Measurements from ENCODE around the gene MIA3. TPM values are rescaled to one million over a fixed set of nuclear protein-coding genes. Genes with fewer than 3 reads are reported as not detected.

The MIA3 gene
- total RNA-seq, 1 donor from 2014 or later: 22.8 TPM

DNA sequence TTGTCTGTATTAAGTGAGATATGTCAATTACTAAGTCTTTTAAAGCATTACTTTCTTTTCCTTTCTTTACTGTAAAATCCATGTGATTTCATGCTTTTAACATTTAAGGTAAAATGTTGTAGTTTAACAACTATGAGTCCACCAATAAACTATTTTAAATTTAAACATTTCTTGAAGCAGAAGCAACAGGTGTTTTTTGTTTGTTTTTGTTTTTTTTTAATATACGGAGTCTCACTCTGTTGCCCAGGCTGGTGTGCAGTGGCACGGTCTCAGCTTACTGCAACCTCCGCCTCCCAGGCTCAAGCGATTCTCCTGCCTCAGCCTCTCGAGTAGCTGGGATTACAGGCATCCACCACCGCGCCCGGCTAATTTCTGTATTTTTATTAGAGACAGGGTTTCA is 78.8 kb downstream of the MIA3 start:
- H3K4me1 ChIP-seq: no peaks in the 10 kb centered on the region
- no peak for DNase-seq (ENCODE audit: low spot score in 2 of 2)
- no peak for TF ChIP-seq CTCF (IDR thresholded peaks at IDR 0.05)
- no peaks in the 10 kb centered on the region for H3K27me3 ChIP-seq
- no peak overlapping the region for H3K4me3 ChIP-seq
- peaks cover 13 to 31% of the 10 kb centered on the region in 2 donors for H3K36me3 ChIP-seq
- intact Hi-C loops (cut with DNase I): no loop called here
- H3K9me3 ChIP-seq: no peaks in the 10 kb centered on the region
- no peak overlapping the region for H3K27ac ChIP-seq

- H3K27ac ChIP-seq: no peak overlapping the region
- DNase-seq (ENCODE audit: low spot score in 2 of 2): no peak
- H3K4me3 ChIP-seq: no peak overlapping the region
- intact Hi-C loops (cut with DNase I): no loop called here
- H3K27me3 ChIP-seq: no peaks in the 10 kb centered on the region
- no peaks in the 10 kb centered on the region for H3K9me3 ChIP-seq
- no peak for TF ChIP-seq CTCF (IDR thresholded peaks at IDR 0.05)
- no peaks in the 10 kb centered on the region for H3K4me1 ChIP-seq
- H3K36me3 ChIP-seq: peaks cover 17 to 31% of the 10 kb centered on the region in 2 donors
These were observed 79.3 kb downstream of the MIA3 start for GRCh38 chr1:222697203-222697602.

DNA sequence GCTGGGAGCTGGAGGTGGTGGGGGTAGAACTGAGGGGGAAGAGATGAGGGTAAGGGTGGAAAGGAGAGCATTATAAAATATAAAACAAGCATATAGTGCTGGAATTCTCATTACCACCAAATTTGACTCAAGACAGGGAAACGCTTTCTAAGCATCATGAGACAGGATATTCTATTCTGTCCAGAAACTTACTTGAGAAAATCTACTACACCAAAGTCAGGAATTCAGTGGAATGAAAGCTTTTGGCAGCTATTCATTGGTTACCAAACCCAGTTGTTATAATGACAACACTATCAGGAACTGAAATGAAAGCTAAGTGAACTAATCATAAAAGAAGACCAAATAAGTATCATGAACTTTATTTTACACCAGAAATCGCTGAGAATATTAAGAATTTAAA is 79.9 kb downstream of the MIA3 start:
- H3K27me3 ChIP-seq: no peaks in the 10 kb centered on the region
- H3K4me3 ChIP-seq: no peak overlapping the region
- H3K4me1 ChIP-seq: no peaks in the 10 kb centered on the region
- no peak for TF ChIP-seq CTCF (IDR thresholded peaks at IDR 0.05)
- no peak for DNase-seq (ENCODE audit: low spot score in 2 of 2)
- no peaks in the 10 kb centered on the region for H3K9me3 ChIP-seq
- intact Hi-C loops (cut with DNase I): no loop called here
- peaks cover 23 to 32% of the 10 kb centered on the region in 2 donors for H3K36me3 ChIP-seq
- peak overlapping the region in 1 of 2 donors; percentile 28 for H3K27ac ChIP-seq

DNA sequence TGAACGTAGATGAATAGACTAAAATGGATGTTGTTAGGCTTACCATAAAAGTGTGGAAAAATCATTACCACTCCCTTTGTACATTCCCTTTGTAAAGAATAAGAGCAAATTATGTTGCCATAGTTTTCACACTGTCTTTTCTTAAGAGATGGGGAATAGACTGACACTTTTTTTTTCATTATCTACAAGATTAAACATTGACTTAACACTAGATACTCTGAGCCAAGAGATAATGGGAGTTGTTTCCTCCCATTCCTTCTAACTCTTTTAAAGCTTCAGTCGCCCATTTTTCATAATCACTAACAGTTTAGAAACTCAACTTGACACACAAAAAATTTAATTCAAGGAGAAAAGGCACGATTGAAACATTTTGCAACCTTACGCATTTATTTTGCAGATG is 84.3 kb downstream of the MIA3 start:
- intact Hi-C loops (cut with DNase I): no loop called here
- Histone ChIP-seq H3K27ac (no peak overlapping the region), H3K27me3 (no peaks in the 10 kb centered on the region), H3K36me3 (peaks cover 23 to 28% of the 10 kb centered on the region in 2 donors), H3K4me1 (no peaks in the 10 kb centered on the region), H3K9me3 (no peaks in the 10 kb centered on the region), H3K4me3 (no peak overlapping the region)
- DNase-seq (ENCODE audit: low spot score in 2 of 2): no peak
- no peak for TF ChIP-seq CTCF (IDR thresholded peaks at IDR 0.05)

- no peak overlapping the region for H3K27ac ChIP-seq
- H3K9me3 ChIP-seq: no peaks in the 10 kb centered on the region
- no peak overlapping the region for H3K4me3 ChIP-seq
- no peaks in the 10 kb centered on the region for H3K4me1 ChIP-seq
- DNase-seq (ENCODE audit: low spot score in 2 of 2): no peak
- TF ChIP-seq CTCF (IDR thresholded peaks at IDR 0.05): no peak
- H3K27me3 ChIP-seq: no peaks in the 10 kb centered on the region
- intact Hi-C loops (cut with DNase I): no loop called here
- H3K36me3 ChIP-seq: peaks cover 23 to 28% of the 10 kb centered on the region in 2 donors
These were observed 86.4 kb downstream of the MIA3 start for GRCh38 chr1:222704260-222704659.

DNA sequence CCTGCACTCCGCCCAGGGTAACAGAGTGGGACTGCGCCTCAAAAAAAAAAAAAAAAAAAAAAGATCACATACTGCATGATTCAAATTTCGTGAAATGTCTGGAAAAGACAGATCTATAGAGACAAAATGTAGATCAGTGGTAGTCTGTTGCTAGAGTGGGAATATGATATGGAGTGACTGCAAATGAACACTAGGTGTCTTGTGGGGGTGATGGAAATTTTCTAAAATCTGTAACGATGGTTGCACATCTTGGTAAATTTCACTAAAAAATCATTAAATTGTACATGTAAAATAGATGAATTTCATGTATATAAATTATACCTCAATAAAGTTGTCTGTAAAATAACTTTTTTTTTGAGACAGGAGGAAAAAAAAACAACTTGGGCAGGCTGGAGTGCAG is 88.9 kb downstream of the MIA3 start:
- TF ChIP-seq CTCF (IDR thresholded peaks at IDR 0.05): no peak
- H3K36me3 ChIP-seq: peaks cover 9 to 10% of the 10 kb centered on the region in 2 donors
- H3K27ac ChIP-seq: no peak overlapping the region
- intact Hi-C loops (cut with DNase I): no loop called here
- no peaks in the 10 kb centered on the region for H3K27me3 ChIP-seq
- H3K4me3 ChIP-seq: no peak overlapping the region
- H3K4me1 ChIP-seq: peaks cover 0 to 7% of the 10 kb centered on the region in 2 donors
- no peak for DNase-seq (ENCODE audit: low spot score in 2 of 2)
- H3K9me3 ChIP-seq: no peaks in the 10 kb centered on the region

Data from ascending aorta (tissue), 2 donors.